HEK293 (cell line): ENCODE data around the gene EFHC1.
A peak's percentile ranks its signal among the peaks of the same experiment; 100 is the strongest.

Experiments
- CTCF ChIA-PET: fragments of 350-600 bp; formaldehyde crosslinking; extraction: SDS; loops from one replicate; lab custom pipeline; 2021; ENCODE audit warnings: antibody characterized with exemption; lab: Yijun Ruan, JAX
- POLR2A ChIA-PET: fragments of 300-600 bp; formaldehyde crosslinking; extraction: SDS; loops from one replicate; lab custom pipeline; 2020; ENCODE audit warnings: antibody characterized with exemption, inconsistent platforms; lab: Yijun Ruan, JAX
- H3K27ac ChIP-seq: fragments of 200-500 bp; sonication (Bioruptor generic); 2 replicates; pipeline ENCODE4 v1.5.1; 2014; ENCODE audit warnings: low read depth, low read length, control low read depth, inconsistent platforms; ENCODE audit errors: extremely low read depth
- H3K36me3 ChIP-seq, 2 experiments: fragments of 200-500 bp in 1 of 2; sonication (Bioruptor generic) in 1 of 2; 1 replicate in 1 of 2; 2 replicates in 1 of 2; pipeline ENCODE4 v1.5.1; 2014 to 2017; ENCODE audit warnings: inconsistent platforms in 2 of 2, low read length in 2 of 2; ENCODE audit not compliant: control insufficient read depth in 2 of 2, insufficient read depth in 1 of 2
- H3K4me1 ChIP-seq: fragments of 200-500 bp; sonication (Bioruptor generic); 2 replicates; pipeline ENCODE4 v1.5.1; 2014; ENCODE audit warnings: mild to moderate bottlenecking, low read length, inconsistent platforms; ENCODE audit not compliant: control insufficient read depth, insufficient read depth
- H3K4me3 ChIP-seq: 2 replicates; pipeline ENCODE4 v1.5.1; 2011; ENCODE audit warnings: low read depth, mild to moderate bottlenecking, control low read depth, low read length, moderate library complexity
- H3K9me3 ChIP-seq: fragments of 200-500 bp; sonication (Bioruptor generic); 2 replicates; pipeline ENCODE4 v1.5.1; 2014; ENCODE audit warnings: low read depth, low read length, inconsistent platforms; ENCODE audit not compliant: control insufficient read depth, insufficient read depth
- HOXD13 ChIP-seq: sonication (generic); formaldehyde crosslinking; IDR thresholded peaks from 2 replicates; pipeline ENCODE4 v1.8.0; 2022; ENCODE audit warnings: missing genetic modification reagents, borderline replicate concordance
- KLF10 ChIP-seq: fragments of 450-650 bp; IDR thresholded peaks from 2 replicates; pipeline ENCODE4 v1.5.1; 2018; ENCODE audit warnings: missing biosample characterization, mild to moderate bottlenecking, missing genetic modification characterization
- KLF17 ChIP-seq: fragments of 450-650 bp; formaldehyde crosslinking; IDR thresholded peaks from 2 replicates; pipeline ENCODE4 v1.5.1; 2016; ENCODE audit warnings: missing biosample characterization, missing genetic modification characterization
- MZF1 ChIP-seq: fragments of 450-650 bp; formaldehyde crosslinking; IDR thresholded peaks from 2 replicates; pipeline ENCODE4 v1.5.1; 2017; ENCODE audit warnings: missing biosample characterization, missing genetic modification characterization, borderline replicate concordance
- PRDM1 ChIP-seq: fragments of 450-650 bp; formaldehyde crosslinking; IDR thresholded peaks from 2 replicates; pipeline ENCODE4; 2016; ENCODE audit warnings: missing biosample characterization, missing genetic modification characterization
- SCRT2 ChIP-seq: fragments of 450-650 bp; formaldehyde crosslinking; IDR thresholded peaks from 2 replicates; pipeline ENCODE4 v1.5.1; 2016; ENCODE audit warnings: missing biosample characterization, missing genetic modification characterization
- SP2 ChIP-seq: fragments of 450-650 bp; formaldehyde crosslinking; IDR thresholded peaks from 2 replicates; pipeline ENCODE4 v1.5.1; 2016; ENCODE audit warnings: missing biosample characterization, missing genetic modification characterization
- TRIM28 ChIP-seq: IDR thresholded peaks from 2 replicates; pipeline ENCODE4 v1.6.1; 2011; ENCODE audit warnings: low read length, control low read depth, borderline replicate concordance
- ZBTB10 ChIP-seq: fragments of 450-650 bp; formaldehyde crosslinking; IDR thresholded peaks from 2 replicates; pipeline ENCODE4 v1.5.1; 2016; ENCODE audit warnings: missing biosample characterization, missing genetic modification characterization
- ZBTB17 ChIP-seq: fragments of 450-650 bp; formaldehyde crosslinking; IDR thresholded peaks from 2 replicates; pipeline ENCODE4 v1.5.1; 2016; ENCODE audit warnings: missing biosample characterization, missing genetic modification characterization
- ZEB2 ChIP-seq: fragments of 450-650 bp; formaldehyde crosslinking; IDR thresholded peaks from 2 replicates; pipeline ENCODE4 v1.5.1; 2016; ENCODE audit warnings: missing biosample characterization, missing genetic modification characterization
- ZNF121 ChIP-seq: fragments of 450-650 bp; formaldehyde crosslinking; IDR thresholded peaks from 2 replicates; pipeline ENCODE4 v1.5.1; 2016; ENCODE audit warnings: missing biosample characterization, missing genetic modification characterization
- ZNF155 ChIP-seq: fragments of 450-650 bp; formaldehyde crosslinking; IDR thresholded peaks from 2 replicates; pipeline ENCODE4 v1.5.1; 2016; ENCODE audit warnings: missing biosample characterization, missing genetic modification characterization
- ZNF157 ChIP-seq: fragments of 450-650 bp; formaldehyde crosslinking; IDR thresholded peaks from 2 replicates; pipeline ENCODE4 v1.5.1; 2016; ENCODE audit warnings: missing biosample characterization, missing genetic modification characterization
- ZNF221 ChIP-seq: fragments of 450-650 bp; formaldehyde crosslinking; IDR thresholded peaks from 2 replicates; pipeline ENCODE4 v1.5.1; 2017; ENCODE audit warnings: missing biosample characterization, missing genetic modification characterization, borderline replicate concordance
- ZNF223 ChIP-seq: fragments of 450-650 bp; formaldehyde crosslinking; IDR thresholded peaks from 2 replicates; pipeline ENCODE4 v1.5.1; 2016; ENCODE audit warnings: missing biosample characterization, missing genetic modification characterization
- ZNF423 ChIP-seq: fragments of 450-650 bp; formaldehyde crosslinking; IDR thresholded peaks from 2 replicates; pipeline ENCODE4 v1.5.1; 2016; ENCODE audit warnings: missing biosample characterization, missing genetic modification characterization
- ZNF548 ChIP-seq: fragments of 450-650 bp; formaldehyde crosslinking; IDR thresholded peaks from 2 replicates; pipeline ENCODE4 v1.5.1; 2016; ENCODE audit warnings: missing biosample characterization, missing genetic modification characterization
- ZNF558 ChIP-seq: fragments of 450-650 bp; formaldehyde crosslinking; IDR thresholded peaks from 2 replicates; pipeline ENCODE4 v1.5.1; 2016; ENCODE audit warnings: missing biosample characterization, missing genetic modification characterization
- ZNF777 ChIP-seq: fragments of 450-650 bp; formaldehyde crosslinking; IDR thresholded peaks from 2 replicates; pipeline ENCODE4 v1.5.1; 2017; ENCODE audit warnings: missing biosample characterization, missing genetic modification characterization, borderline replicate concordance
- ZNF837 ChIP-seq: fragments of 450-650 bp; formaldehyde crosslinking; IDR thresholded peaks from 2 replicates; pipeline ENCODE4 v1.5.1; 2016; ENCODE audit warnings: missing biosample characterization, missing genetic modification characterization

The EFHC1 gene

GRCh38 chr6:52562911-52563310 is 142.8 kb downstream of the EFHC1 start:
- POLR2A ChIA-PET: no interaction called here

GRCh38 chr6:52564856-52565255 is 144.7 kb downstream of the EFHC1 start:
- Histone ChIP-seq H3K4me1 (peaks cover 4% of the 10 kb centered on the region), H3K27ac (no peak overlapping the region), H3K9me3 (no peaks in the 10 kb centered on the region), H3K4me3 (no peak overlapping the region), H3K36me3 (no peaks in the 10 kb centered on the region)
- CTCF ChIA-PET: no interaction called here
- POLR2A ChIA-PET: no interaction called here
- TF ChIP-seq SP2 (no peak), ZNF423 (no peak), PRDM1 (no peak), ZNF223 (tag by site-specific recombination) (no peak), ZBTB10 (no peak), ZNF558 (no peak), TRIM28 (no peak), HOXD13 (CRISPR knock-in tag) (no peak), KLF10 (tag by site-specific recombination) (no peak), ZNF837 (tag by site-specific recombination) (no peak)

More at GRCh38 chr6:52562911-52563310, 142.8 kb downstream of the EFHC1 start:
- TF ChIP-seq KLF17: no peak
- TF ChIP-seq ZBTB17 (tag by site-specific recombination): no peak
- TF ChIP-seq MZF1 (tag by site-specific recombination): peak; percentile 94; the same call in 1 of the 2 replicates
- CTCF ChIA-PET: interaction anchor here (0.7 kb wide), 1 partner anchor 13 kb away, joined by 3 read pairs; no protein-coding TSS in a partner anchor
- Histone ChIP-seq H3K4me1 (no peaks in the 10 kb centered on the region), H3K27ac (no peak overlapping the region), H3K9me3 (no peaks in the 10 kb centered on the region), H3K36me3 (no peaks in the 10 kb centered on the region), H3K4me3 (no peak overlapping the region)

- no peak overlapping the region for H3K27ac ChIP-seq
- H3K4me1 ChIP-seq: peaks cover 15% of the 10 kb centered on the region
- ChIA-PET POLR2A (interaction anchor here (0.9 to 1.7 kb wide), 3 partner anchors 10 to 147 kb away, joined by 3 to 5 read pairs (median 3); partner anchors contain the start of gene TRAM2), CTCF (interaction anchor here (1.5 to 2.2 kb wide), 2 partner anchors 9 to 32 kb away, joined by 7 to 14 read pairs; no protein-coding TSS in a partner anchor)
- H3K9me3 ChIP-seq: no peaks in the 10 kb centered on the region
- TF ChIP-seq ZNF548 (tag by site-specific recombination) (no peak), ZNF777 (tag by site-specific recombination) (no peak)
- no peak overlapping the region for H3K4me3 ChIP-seq
- no peaks in the 10 kb centered on the region for H3K36me3 ChIP-seq
Observed at GRCh38 chr6:52566201-52566600, 146.1 kb downstream of the EFHC1 start.

GRCh38 chr6:52566853-52567279 is 146.7 kb downstream of the EFHC1 start:
- H3K27ac ChIP-seq: no peak overlapping the region
- H3K36me3 ChIP-seq: no peaks in the 10 kb centered on the region
- peaks cover 17% of the 10 kb centered on the region for H3K4me1 ChIP-seq
- ChIA-PET POLR2A (interaction anchor here (0.9 to 1.7 kb wide), 4 partner anchors 10 to 148 kb away, joined by 3 to 5 read pairs (median 3); partner anchors contain the start of gene TRAM2), CTCF (interaction anchor here (0.5 to 2.2 kb wide), 3 partner anchors 9 to 159 kb away, joined by 5 to 14 read pairs (median 7); no protein-coding TSS in a partner anchor)
- H3K9me3 ChIP-seq: no peaks in the 10 kb centered on the region
- no peak overlapping the region for H3K4me3 ChIP-seq
- TF ChIP-seq ZNF837 (tag by site-specific recombination) (no peak), ZNF221 (no peak), ZNF155 (tag by site-specific recombination) (no peak), ZNF121 (no peak), ZNF777 (tag by site-specific recombination) (no peak), ZEB2 (tag by site-specific recombination) (no peak), SCRT2 (tag by site-specific recombination) (no peak), ZNF157 (no peak)
